Gastrocnemius medialis (tissue), 4 donors: ENCODE results near the gene CCND1.

Source experiments
- POLR2A ChIP-seq, 2 donors: fragments of 450-650 bp; IDR thresholded peaks; one replicate each; pipeline ENCODE4 v1.6.1; 2017; ENCODE audit warnings: antibody characterized with exemption in 2 of 2, mild to moderate bottlenecking in 2 of 2, moderate library complexity in 2 of 2
- TF ChIP-seq, protein P1 (sequence below), 5 experiments: fragments of 450-650 bp in 3 of 5; fragments of 200-600 bp in 2 of 5; sonication (generic) in 2 of 5; IDR thresholded peaks in 4 of 5; conservative IDR thresholded peaks in 1 of 5; 1 replicate in 4 of 5; 2 replicates in 1 of 5; pipeline ENCODE4 v1.5.1; 2016 to 2019; ENCODE audit warnings: antibody characterized with exemption in 5 of 5, mild to moderate bottlenecking in 3 of 5, moderate library complexity in 3 of 5

DNA sequence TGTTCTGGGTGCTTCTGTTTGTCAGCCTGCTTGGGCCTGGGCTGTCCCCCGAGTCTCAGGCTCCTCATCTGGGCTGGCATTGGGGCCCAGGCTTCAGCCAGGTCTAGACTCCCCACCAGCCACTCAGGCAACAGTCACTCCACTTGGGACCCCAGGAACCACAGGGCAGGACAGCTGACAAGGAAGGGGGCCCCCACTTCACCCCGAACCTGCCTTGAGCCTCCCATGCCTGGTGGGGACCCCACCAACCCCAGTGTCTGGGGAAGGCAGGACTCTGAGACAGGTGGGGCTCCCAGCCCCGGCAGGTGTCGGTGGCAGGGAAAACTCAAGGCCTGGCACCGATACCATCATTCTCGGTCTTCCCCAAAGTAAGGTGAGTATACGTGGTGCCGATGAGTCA lies 45.9 kb downstream of the CCND1 start:
- TF ChIP-seq, protein P1, sequence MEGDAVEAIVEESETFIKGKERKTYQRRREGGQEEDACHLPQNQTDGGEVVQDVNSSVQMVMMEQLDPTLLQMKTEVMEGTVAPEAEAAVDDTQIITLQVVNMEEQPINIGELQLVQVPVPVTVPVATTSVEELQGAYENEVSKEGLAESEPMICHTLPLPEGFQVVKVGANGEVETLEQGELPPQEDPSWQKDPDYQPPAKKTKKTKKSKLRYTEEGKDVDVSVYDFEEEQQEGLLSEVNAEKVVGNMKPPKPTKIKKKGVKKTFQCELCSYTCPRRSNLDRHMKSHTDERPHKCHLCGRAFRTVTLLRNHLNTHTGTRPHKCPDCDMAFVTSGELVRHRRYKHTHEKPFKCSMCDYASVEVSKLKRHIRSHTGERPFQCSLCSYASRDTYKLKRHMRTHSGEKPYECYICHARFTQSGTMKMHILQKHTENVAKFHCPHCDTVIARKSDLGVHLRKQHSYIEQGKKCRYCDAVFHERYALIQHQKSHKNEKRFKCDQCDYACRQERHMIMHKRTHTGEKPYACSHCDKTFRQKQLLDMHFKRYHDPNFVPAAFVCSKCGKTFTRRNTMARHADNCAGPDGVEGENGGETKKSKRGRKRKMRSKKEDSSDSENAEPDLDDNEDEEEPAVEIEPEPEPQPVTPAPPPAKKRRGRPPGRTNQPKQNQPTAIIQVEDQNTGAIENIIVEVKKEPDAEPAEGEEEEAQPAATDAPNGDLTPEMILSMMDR (IDR thresholded peaks at IDR 0.05 in 4 of 5, conservative IDR thresholded peaks at IDR 0.05 in 1 of 5): no peak
- no peak for TF ChIP-seq POLR2A (IDR thresholded peaks at IDR 0.05)
